Uterus (tissue), 4 donors: ENCODE data around the gene MAN2B2. TPM values are rescaled to one million over a fixed set of nuclear protein-coding genes. Genes with fewer than 3 reads are reported as not detected.

Source experiments
- DNase-seq, 2 donors: peaks; one replicate each; pipeline ENCODE4 v3.0.0-alpha.2; 2019 to 2020
- H3K27ac ChIP-seq, 2 donors: fragments of 200-600 bp; sonication (generic); 1 replicate in 1 of 2; 2 replicates in 1 of 2; pipeline ENCODE4 v1.5.1; 2016 to 2018
- H3K27me3 ChIP-seq, 2 donors: fragments of 200-600 bp; sonication (generic); one replicate each; pipeline ENCODE4 v1.5.1; 2018 to 2019; ENCODE audit warnings: control low read depth in 1 of 2
- H3K36me3 ChIP-seq, 2 donors: fragments of 200-600 bp; sonication (generic); one replicate each; pipeline ENCODE4 v1.5.1; 2019; ENCODE audit warnings: control low read depth in 1 of 2
- H3K4me1 ChIP-seq, 2 donors: fragments of 200-600 bp; sonication (generic); one replicate each; pipeline ENCODE4 v1.5.1; 2018 to 2019; ENCODE audit warnings: control low read depth in 1 of 2
- H3K4me3 ChIP-seq, 2 donors: fragments of 200-600 bp; sonication (generic); 1 replicate in 1 of 2; 2 replicates in 1 of 2; pipeline ENCODE4 v1.5.1; 2018 to 2019; ENCODE audit warnings: mild to moderate bottlenecking in 1 of 2
- H3K9me3 ChIP-seq, 2 donors: fragments of 200-600 bp; sonication (generic); one replicate each; pipeline ENCODE4 v1.5.1; 2019; ENCODE audit warnings: control low read depth in 1 of 2
- POLR2A ChIP-seq, 2 donors: fragments of 450-650 bp; IDR thresholded peaks; one replicate each; pipeline ENCODE4 v1.6.1; 2016; ENCODE audit warnings: antibody characterized with exemption in 2 of 2, mild to moderate bottlenecking in 1 of 2, moderate library complexity in 1 of 2
- intact Hi-C: fragments of 100-400 bp; cut with DNase I; formaldehyde crosslinking; loops from one replicate; pipeline ENCODE4 v1.15.1; 2023; ENCODE audit warnings: low total_unique reads
- total RNA-seq, 4 donors: library from RNA; depleted of rRNA in 3 of 4; stranded (reverse); fragments of >200 nt in 3 of 4; gene quantifications; one replicate each; pipeline versions ENCODE4 v1.1.0 to v1.2.4, GENCODE V29; 2014 to 2023
- TF ChIP-seq, protein P1 (sequence below), 4 experiments: fragments of 200-600 bp in 2 of 4; fragments of 450-650 bp in 2 of 4; sonication (generic) in 2 of 4; IDR thresholded peaks; one replicate each; pipeline ENCODE4 v1.5.1; 2016 to 2019; ENCODE audit warnings: antibody characterized with exemption in 4 of 4, mild to moderate bottlenecking in 2 of 4, moderate library complexity in 1 of 4
- donor health status: DM: yes; HTN: yes; CAD: no.

Gene MAN2B2
- total RNA-seq, 4 donors from 2014 or later: 14.8 to 30.8 (median 19.2) TPM

DNA sequence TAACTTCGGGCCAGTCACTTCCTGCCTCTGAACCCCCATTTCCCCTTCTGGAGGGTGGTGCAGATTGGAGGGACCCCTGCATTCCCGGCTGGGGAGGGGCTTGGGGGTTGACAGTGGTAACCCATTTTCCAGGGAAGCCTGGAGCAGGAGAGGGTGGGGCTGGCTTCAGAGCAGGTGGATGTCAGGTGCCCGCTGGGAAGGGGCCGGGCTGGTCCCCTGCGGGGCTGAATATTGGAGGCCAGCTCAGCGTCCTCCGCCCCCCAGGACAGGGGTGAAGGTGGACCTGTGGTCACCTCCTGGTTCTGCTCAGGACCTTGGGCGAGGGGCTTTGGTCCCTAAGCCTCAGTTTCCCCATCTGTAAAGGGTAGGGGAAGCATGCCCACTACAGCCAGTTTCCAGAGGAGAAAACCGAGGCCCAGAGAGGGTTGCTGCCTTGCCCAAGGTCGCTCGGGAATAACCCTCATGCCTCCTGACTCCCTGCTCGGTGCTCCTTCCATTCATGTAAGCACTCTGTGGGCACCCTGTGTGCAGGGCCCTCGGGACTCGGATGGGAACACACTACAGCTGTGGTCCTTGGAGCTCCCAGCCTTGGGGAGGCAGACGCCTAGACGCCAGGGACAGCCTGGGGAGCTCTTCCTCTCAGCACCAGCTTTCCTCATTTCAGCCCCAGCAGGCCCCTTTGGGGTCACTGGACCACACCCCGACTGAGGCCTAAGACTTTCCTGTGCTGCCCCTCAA lies 683 bp downstream of the MAN2B2 start:
- H3K36me3 ChIP-seq: no peaks in the 10 kb centered on the region
- H3K4me3 ChIP-seq: peak overlapping the region; percentile 85 to 86
- H3K27me3 ChIP-seq: no peaks in the 10 kb centered on the region
- TF ChIP-seq POLR2A (IDR thresholded peaks at IDR 0.05): no peak
- TF ChIP-seq, protein P1, sequence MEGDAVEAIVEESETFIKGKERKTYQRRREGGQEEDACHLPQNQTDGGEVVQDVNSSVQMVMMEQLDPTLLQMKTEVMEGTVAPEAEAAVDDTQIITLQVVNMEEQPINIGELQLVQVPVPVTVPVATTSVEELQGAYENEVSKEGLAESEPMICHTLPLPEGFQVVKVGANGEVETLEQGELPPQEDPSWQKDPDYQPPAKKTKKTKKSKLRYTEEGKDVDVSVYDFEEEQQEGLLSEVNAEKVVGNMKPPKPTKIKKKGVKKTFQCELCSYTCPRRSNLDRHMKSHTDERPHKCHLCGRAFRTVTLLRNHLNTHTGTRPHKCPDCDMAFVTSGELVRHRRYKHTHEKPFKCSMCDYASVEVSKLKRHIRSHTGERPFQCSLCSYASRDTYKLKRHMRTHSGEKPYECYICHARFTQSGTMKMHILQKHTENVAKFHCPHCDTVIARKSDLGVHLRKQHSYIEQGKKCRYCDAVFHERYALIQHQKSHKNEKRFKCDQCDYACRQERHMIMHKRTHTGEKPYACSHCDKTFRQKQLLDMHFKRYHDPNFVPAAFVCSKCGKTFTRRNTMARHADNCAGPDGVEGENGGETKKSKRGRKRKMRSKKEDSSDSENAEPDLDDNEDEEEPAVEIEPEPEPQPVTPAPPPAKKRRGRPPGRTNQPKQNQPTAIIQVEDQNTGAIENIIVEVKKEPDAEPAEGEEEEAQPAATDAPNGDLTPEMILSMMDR (IDR thresholded peaks at IDR 0.05): no peak
- no peak for DNase-seq
- no peaks in the 10 kb centered on the region for H3K9me3 ChIP-seq
- H3K27ac ChIP-seq: peak overlapping the region; percentile 19 to 86
- H3K4me1 ChIP-seq: no peaks in the 10 kb centered on the region
- intact Hi-C loops: no loop called here

DNA sequence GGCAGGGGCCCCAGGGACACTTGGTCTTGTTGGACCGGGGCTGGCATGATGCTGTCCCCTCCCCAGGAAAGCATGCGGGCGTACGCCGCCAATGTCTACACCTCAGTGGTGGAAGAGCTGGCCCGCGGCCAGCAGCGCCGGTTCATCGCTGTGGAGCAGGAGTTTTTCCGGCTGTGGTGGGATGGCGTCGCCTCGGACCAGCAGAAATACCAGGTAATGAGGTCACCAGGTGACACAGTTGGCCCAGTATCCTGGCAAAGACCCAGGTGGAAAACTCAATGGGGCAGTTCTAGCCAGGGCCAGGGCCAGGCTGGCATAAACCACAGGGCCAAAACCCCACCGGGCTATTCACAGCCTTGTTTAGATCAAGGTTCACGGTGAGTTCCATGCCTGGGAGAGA lies 1.5 kb downstream of the MAN2B2 start:
- H3K9me3 ChIP-seq: no peaks in the 10 kb centered on the region
- H3K4me1 ChIP-seq: no peaks in the 10 kb centered on the region
- intact Hi-C loops: no loop called here
- H3K36me3 ChIP-seq: no peaks in the 10 kb centered on the region
- H3K4me3 ChIP-seq: no peak overlapping the region
- no peaks in the 10 kb centered on the region for H3K27me3 ChIP-seq
- DNase-seq: no peak
- H3K27ac ChIP-seq: no peak overlapping the region
- TF ChIP-seq, protein P1 (IDR thresholded peaks at IDR 0.05): no peak
- no peak for TF ChIP-seq POLR2A (IDR thresholded peaks at IDR 0.05)

DNA sequence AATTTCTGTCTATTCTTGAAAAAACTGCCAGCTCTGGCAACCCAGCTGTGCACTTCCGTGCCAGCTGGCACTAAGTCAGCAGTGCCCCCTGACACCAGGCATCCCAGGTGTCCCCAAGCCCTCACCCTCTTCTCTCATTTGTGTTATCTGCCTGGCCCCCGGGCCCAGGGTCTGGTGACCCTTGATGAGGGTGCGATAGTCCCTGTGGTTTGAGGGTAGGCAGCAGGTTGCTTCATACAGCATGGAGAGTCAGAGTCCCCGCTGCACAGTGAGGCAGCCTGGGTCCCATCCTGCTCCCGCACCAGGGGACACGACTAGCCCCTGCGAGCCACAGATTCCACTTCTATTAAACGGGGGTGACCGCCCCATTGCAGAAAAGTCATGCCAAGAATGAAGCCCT lies 1.9 kb downstream of the MAN2B2 start:
- no peaks in the 10 kb centered on the region for H3K27me3 ChIP-seq
- no peak overlapping the region for H3K4me3 ChIP-seq
- DNase-seq: no peak
- no peaks in the 10 kb centered on the region for H3K4me1 ChIP-seq
- no peaks in the 10 kb centered on the region for H3K9me3 ChIP-seq
- no peaks in the 10 kb centered on the region for H3K36me3 ChIP-seq
- no peak overlapping the region for H3K27ac ChIP-seq
- no peak for TF ChIP-seq POLR2A (IDR thresholded peaks at IDR 0.05)
- TF ChIP-seq, protein P1 (IDR thresholded peaks at IDR 0.05): no peak
- intact Hi-C loops: no loop called here

DNA sequence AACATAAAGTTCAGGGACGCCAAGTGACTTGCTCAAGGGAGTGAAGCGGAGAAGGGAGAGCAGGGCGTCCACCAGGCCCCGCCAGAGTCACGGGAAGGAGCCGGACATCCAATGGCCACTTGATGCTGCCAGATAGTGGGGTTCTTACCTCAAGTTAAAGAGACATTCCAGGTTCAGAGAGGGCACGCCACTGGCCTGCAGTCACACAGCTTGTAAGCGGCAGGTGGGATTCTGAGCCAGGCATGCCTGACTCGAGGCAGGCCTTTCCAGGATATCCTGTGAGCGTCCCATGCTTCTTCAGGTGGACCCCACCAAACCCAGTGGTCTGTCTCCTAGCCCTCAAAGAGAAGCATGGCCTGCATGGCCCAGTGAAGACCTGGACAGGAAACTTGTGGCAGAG lies 2.4 kb downstream of the MAN2B2 start:
- Histone ChIP-seq H3K4me1 (no peaks in the 10 kb centered on the region), H3K27ac (no peak overlapping the region), H3K4me3 (no peak overlapping the region), H3K27me3 (no peaks in the 10 kb centered on the region), H3K36me3 (no peaks in the 10 kb centered on the region), H3K9me3 (no peaks in the 10 kb centered on the region)
- DNase-seq: no peak
- TF ChIP-seq POLR2A (IDR thresholded peaks at IDR 0.05): no peak
- TF ChIP-seq, protein P1 (IDR thresholded peaks at IDR 0.05): no peak
- intact Hi-C loops: no loop called here

DNA sequence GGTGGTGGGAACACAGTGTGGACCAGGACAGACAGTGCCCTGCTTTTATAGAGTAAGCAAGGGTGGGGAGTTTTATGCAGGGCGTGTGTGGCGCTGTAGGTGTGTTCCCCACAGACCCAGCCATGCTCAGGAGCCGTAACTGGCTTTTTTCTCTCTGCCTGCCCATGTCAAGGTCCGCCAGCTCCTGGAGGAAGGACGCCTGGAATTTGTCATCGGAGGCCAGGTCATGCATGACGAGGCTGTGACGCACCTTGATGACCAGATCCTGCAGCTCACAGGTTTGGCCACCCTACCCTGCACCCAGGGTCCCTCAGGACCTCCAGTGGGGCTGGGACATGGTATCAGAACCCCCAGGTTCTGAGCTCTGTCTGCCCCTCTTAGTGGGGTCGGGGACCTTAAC lies 3.2 kb downstream of the MAN2B2 start:
- no peak overlapping the region for H3K4me3 ChIP-seq
- no peaks in the 10 kb centered on the region for H3K9me3 ChIP-seq
- intact Hi-C loops: no loop called here
- DNase-seq: no peak
- no peaks in the 10 kb centered on the region for H3K36me3 ChIP-seq
- no peak overlapping the region for H3K27ac ChIP-seq
- H3K4me1 ChIP-seq: no peaks in the 10 kb centered on the region
- TF ChIP-seq, protein P1 (IDR thresholded peaks at IDR 0.05): no peak
- no peak for TF ChIP-seq POLR2A (IDR thresholded peaks at IDR 0.05)
- H3K27me3 ChIP-seq: no peaks in the 10 kb centered on the region
